Breast epithelium (tissue), 3 donors: ENCODE results near the gene PGLYRP4.

Experiments used
- CTCF ChIP-seq, 3 donors: fragments of 450-650 bp; IDR thresholded peaks; one replicate each; pipeline ENCODE4 v1.5.1; 2016 to 2017; ENCODE audit warnings: antibody characterized with exemption in 3 of 3, mild to moderate bottlenecking in 3 of 3, moderate library complexity in 3 of 3
- POLR2A ChIP-seq: fragments of 450-650 bp; IDR thresholded peaks from one replicate; pipeline ENCODE4 v1.6.1; 2016; ENCODE audit warnings: antibody characterized with exemption, mild to moderate bottlenecking, moderate library complexity
- POLR2AphosphoS5 ChIP-seq, 3 donors: sonication (generic); formaldehyde crosslinking; IDR thresholded peaks; one replicate each; pipeline ENCODE4 v1.6.1; 2017; ENCODE audit warnings: antibody characterized with exemption in 3 of 3

GRCh38 chr1:153336650-153337049 lies 12.0 kb downstream of the PGLYRP4 start:
- no peak for TF ChIP-seq POLR2A
- no peak for TF ChIP-seq CTCF (IDR thresholded peaks at IDR 0.05)
- no peak for TF ChIP-seq POLR2AphosphoS5 (IDR thresholded peaks at IDR 0.05)
